ENCODE measurements around the gene FGF12. TPM values are rescaled to one million over a fixed set of nuclear protein-coding genes. Genes with fewer than 3 reads are reported as not detected.

FGF12 gene
- total RNA-seq, 2 experiments from 2014 or later, result not detected

GRCh38 chr3:192296845-192297244 is 430.5 kb downstream of the FGF12 start:
- H3K36me3 Mint-ChIP-seq (ENCODE audit: low read depth), result no peaks in the 10 kb centered on the region
- Histone ChIP-seq H3K9me3 (ENCODE audit: control insufficient read depth in 1 of 2, insufficient read depth in 1 of 2, low read length in 2 of 2) (no peaks in the 10 kb centered on the region), H3K4me3 (ENCODE audit: low read length) (no peak overlapping the region), H3K36me3 (ENCODE audit: insufficient read depth, low read length) (no peaks in the 10 kb centered on the region), H3K27me3 (ENCODE audit: control insufficient read depth in 1 of 2, insufficient read depth in 2 of 2, low read length in 2 of 2) (no peaks in the 10 kb centered on the region), H3K4me1 (ENCODE audit: insufficient read depth, low read length) (no peaks in the 10 kb centered on the region), H3K27ac (ENCODE audit: low read depth in 1 of 2, low read length in 2 of 2) (no peak overlapping the region)
- H3K4me1 Mint-ChIP-seq (ENCODE audit: low read depth), result no peaks in the 10 kb centered on the region
- POLR2A ChIA-PET, result no interaction called here
- intact Hi-C loops (cut with DNase I, micrococcal nuclease), result no loop called here
- no peak for ATAC-seq (ENCODE audit: poor library complexity)
- no peaks in the 10 kb centered on the region for H3K9me3 Mint-ChIP-seq
- H3K27me3 Mint-ChIP-seq, result no peaks in the 10 kb centered on the region
- CTCF ChIA-PET, result no interaction called here
- no peak overlapping the region for H3K4me3 Mint-ChIP-seq
- H3K27ac Mint-ChIP-seq, result no peak overlapping the region
- no peak for DNase-seq
- no peak for TF ChIP-seq CTCF (IDR thresholded peaks at IDR 0.05)

GRCh38 chr3:192284443-192285072 is 442.8 kb downstream of the FGF12 start:
- Histone ChIP-seq H3K9me3 (ENCODE audit: control insufficient read depth in 1 of 2, insufficient read depth in 1 of 2, low read length in 2 of 2) (no peaks in the 10 kb centered on the region), H3K4me3 (ENCODE audit: low read length) (no peak overlapping the region), H3K27me3 (ENCODE audit: control insufficient read depth in 1 of 2, insufficient read depth in 2 of 2, low read length in 2 of 2) (no peaks in the 10 kb centered on the region), H3K4me1 (ENCODE audit: insufficient read depth, low read length) (no peaks in the 10 kb centered on the region), H3K27ac (ENCODE audit: low read depth in 1 of 2, low read length in 2 of 2) (no peak overlapping the region), H3K36me3 (ENCODE audit: insufficient read depth, low read length) (no peaks in the 10 kb centered on the region)
- CTCF ChIA-PET, result interaction anchor here (1.0 kb wide), 1 partner anchor 34 kb away, joined by 3 read pairs; no protein-coding TSS in a partner anchor
- no peak for TF ChIP-seq CTCF (IDR thresholded peaks at IDR 0.05)
- Mint-ChIP-seq H3K4me3 (no peak overlapping the region), H3K27ac (no peak overlapping the region), H3K36me3 (ENCODE audit: low read depth) (no peaks in the 10 kb centered on the region), H3K27me3 (no peaks in the 10 kb centered on the region), H3K4me1 (ENCODE audit: low read depth) (no peaks in the 10 kb centered on the region), H3K9me3 (no peaks in the 10 kb centered on the region)
- no peak for ATAC-seq (ENCODE audit: poor library complexity)
- intact Hi-C loops (cut with DNase I, micrococcal nuclease), result no loop called here
- POLR2A ChIA-PET, result no interaction called here
- no peak for DNase-seq

GRCh38 chr3:192281207-192281880 is 446.0 kb downstream of the FGF12 start:
- no peaks in the 10 kb centered on the region for H3K27me3 Mint-ChIP-seq
- H3K4me3 Mint-ChIP-seq, result no peak overlapping the region
- TF ChIP-seq CTCF (IDR thresholded peaks at IDR 0.05), result no peak
- Histone ChIP-seq H3K9me3 (ENCODE audit: control insufficient read depth in 1 of 2, insufficient read depth in 1 of 2, low read length in 2 of 2) (no peaks in the 10 kb centered on the region), H3K4me1 (ENCODE audit: insufficient read depth, low read length) (no peaks in the 10 kb centered on the region), H3K27ac (ENCODE audit: low read depth in 1 of 2, low read length in 2 of 2) (no peak overlapping the region), H3K36me3 (ENCODE audit: insufficient read depth, low read length) (no peaks in the 10 kb centered on the region), H3K4me3 (ENCODE audit: low read length) (no peak overlapping the region), H3K27me3 (ENCODE audit: control insufficient read depth in 1 of 2, insufficient read depth in 2 of 2, low read length in 2 of 2) (no peaks in the 10 kb centered on the region)
- no peaks in the 10 kb centered on the region for H3K9me3 Mint-ChIP-seq
- ChIA-PET CTCF (no interaction called here), POLR2A (no interaction called here)
- DNase-seq, result no peak
- no peak for ATAC-seq (ENCODE audit: poor library complexity)
- no peak overlapping the region for H3K27ac Mint-ChIP-seq
- intact Hi-C loops (cut with DNase I, micrococcal nuclease), result no loop called here
- no peaks in the 10 kb centered on the region for H3K36me3 Mint-ChIP-seq (ENCODE audit: low read depth)
- H3K4me1 Mint-ChIP-seq (ENCODE audit: low read depth), result no peaks in the 10 kb centered on the region
